B cell (primary cell): ENCODE measurements around the gene TEDC2. TPM values are rescaled to one million over a fixed set of nuclear protein-coding genes. Genes with fewer than 3 reads are reported as not detected.

Experiments
- ATAC-seq: fragments of 200-7000 bp; cut with Tn5 transposase; one replicate; pipeline ENCODE4 v1.10.0; 2021; ENCODE audit warnings: low read depth, mild to moderate bottlenecking, moderate number of reproducible peaks, moderate library complexity
- CTCF ChIA-PET: fragments of 350-600 bp; sonication (Branson Sonifier 250); formaldehyde crosslinking; loops from one replicate; lab custom pipeline; 2021; ENCODE audit warnings: antibody characterized with exemption, inconsistent platforms; lab: Charles Lee
- POLR2A ChIA-PET: fragments of 350-600 bp; sonication (Branson Sonifier 250); formaldehyde crosslinking; loops from one replicate; lab custom pipeline; 2021; ENCODE audit warnings: antibody characterized with exemption; lab: Charles Lee
- DNase-seq: peaks from one replicate; pipeline ENCODE4 v3.0.0; 2013
- H2AFZ ChIP-seq: 2 replicates; pipeline ENCODE4 v1.6.1; 2012; ENCODE audit warnings: mild to moderate bottlenecking, low read depth, low read length; ENCODE audit not compliant: insufficient read depth, poor library complexity, severe bottlenecking
- H3K27ac ChIP-seq, 2 donors: 1 replicate in 1 of 2; 2 replicates in 1 of 2; pipeline ENCODE4 v1.5.1; 2012 to 2013; ENCODE audit warnings: low read length in 2 of 2, mild to moderate bottlenecking in 2 of 2, moderate library complexity in 1 of 2
- H3K27me3 ChIP-seq, 4 experiments: fragments of 200-600 bp in 1 of 4; sonication (generic) in 1 of 4; replicated peaks in 1 of 4; 1 replicate in 2 of 4; 2 replicates in 2 of 4; pipeline versions ENCODE4 v1.6.1 to v1.7.0; 2013 to 2016; ENCODE audit warnings: low read length in 3 of 4, mild to moderate bottlenecking in 2 of 4, mixed read lengths in 1 of 4, moderate library complexity in 1 of 4; ENCODE audit not compliant: insufficient read depth in 4 of 4, control insufficient read depth in 3 of 4; ENCODE audit errors: control extremely low read depth in 1 of 4
- H3K36me3 ChIP-seq, 2 experiments: replicated peaks in 1 of 2; 1 replicate in 1 of 2; 2 replicates in 1 of 2; pipeline versions ENCODE4 v1.6.1 to v1.7.1; 2013; ENCODE audit warnings: low read length in 1 of 2; ENCODE audit not compliant: insufficient read depth in 2 of 2, control insufficient read depth in 1 of 2; ENCODE audit errors: control extremely low read depth in 1 of 2, extremely low read depth in 1 of 2
- H3K4me1 ChIP-seq, 2 donors: fragments of 200-600 bp in 1 of 2; sonication (generic) in 1 of 2; 1 replicate in 1 of 2; 2 replicates in 1 of 2; pipeline versions ENCODE4 v1.5.1 to v1.6.1; 2013 to 2017; ENCODE audit warnings: low read length in 2 of 2; ENCODE audit not compliant: control insufficient read depth in 2 of 2, insufficient read depth in 2 of 2
- H3K4me2 ChIP-seq: replicated peaks from 2 replicates; pipeline ENCODE3; 2012; ENCODE audit warnings: mild to moderate bottlenecking, low read depth, low read length; ENCODE audit not compliant: poor library complexity, severe bottlenecking
- H3K4me3 ChIP-seq, 5 experiments: fragments of 200-600 bp in 1 of 5; sonication (generic) in 1 of 5; 1 replicate in 3 of 5; 2 replicates in 2 of 5; pipeline versions ENCODE4 v1.5.1 to v1.7.0; 2011 to 2016; ENCODE audit warnings: low read length in 4 of 5, mild to moderate bottlenecking in 4 of 5, low read depth in 2 of 5, control low read depth in 1 of 5, moderate library complexity in 1 of 5; ENCODE audit not compliant: insufficient read depth in 1 of 5; ENCODE audit errors: control extremely low read depth in 1 of 5, extremely low read depth in 1 of 5
- H3K79me2 ChIP-seq: fragments of 200-600 bp; sonication (generic); one replicate; pipeline ENCODE4 v1.6.0; 2016; ENCODE audit warnings: low read length; ENCODE audit not compliant: control insufficient read depth, insufficient read depth
- H3K9ac ChIP-seq: fragments of 200-600 bp; sonication (generic); 2 replicates; pipeline ENCODE4 v1.6.1; 2017; ENCODE audit warnings: mild to moderate bottlenecking, low read length, moderate library complexity
- H3K9me3 ChIP-seq, 3 donors: one replicate each; pipeline versions ENCODE4 v1.6.1 to v1.7.1; 2013; ENCODE audit warnings: low read length in 2 of 3; ENCODE audit not compliant: control insufficient read depth in 2 of 3, insufficient read depth in 1 of 3; ENCODE audit errors: control extremely low read depth in 1 of 3
- H4K20me1 ChIP-seq: 2 replicates; pipeline ENCODE4 v1.6.0; 2012; ENCODE audit warnings: mild to moderate bottlenecking, low read length; ENCODE audit not compliant: insufficient read depth, control insufficient read depth, poor library complexity, severe bottlenecking
- H3K27ac Mint-ChIP-seq: one replicate; pipeline ENCODE4 v1.8.0; 2021; ENCODE audit warnings: mixed read lengths
- H3K27me3 Mint-ChIP-seq: one replicate; pipeline ENCODE4 v1.8.0; 2021; ENCODE audit warnings: mixed read lengths
- H3K4me1 Mint-ChIP-seq: one replicate; pipeline ENCODE4 v1.8.0; 2021; ENCODE audit warnings: mixed read lengths
- H3K4me3 Mint-ChIP-seq: one replicate; pipeline ENCODE4 v1.8.0; 2021; ENCODE audit warnings: mixed read lengths
- H3K9me3 Mint-ChIP-seq: one replicate; pipeline ENCODE4 v1.8.0; 2022; ENCODE audit warnings: mixed read lengths; ENCODE audit not compliant: insufficient read depth
- CTCF ChIP-seq: fragments of 200-600 bp; IDR thresholded peaks from one replicate; pipeline ENCODE4 v1.8.0; 2022; ENCODE audit warnings: antibody characterized with exemption, mild to moderate bottlenecking
- EZH2 ChIP-seq: IDR thresholded peaks from 2 replicates; pipeline ENCODE4 v1.6.1; 2012; ENCODE audit warnings: borderline replicate concordance, low read depth, mild to moderate bottlenecking, moderate library complexity, low read length; ENCODE audit not compliant: insufficient read depth, poor library complexity, severe bottlenecking
- WGBS: methylation state at CpG from one replicate; pipeline ENCODE4 v1.1.5; 2013; ENCODE audit warnings: missing lambda C conversion rate; ENCODE audit not compliant: insufficient coverage; 5-methylcytosine and 5-hydroxymethylcytosine counted together
- intact Hi-C: fragments of 100-400 bp; cut with micrococcal nuclease; formaldehyde crosslinking; loops from one replicate; pipeline ENCODE4 v1.10.0; 2022
- polyA plus RNA-seq: library from polyadenylated mRNA; depleted of rRNA; stranded (reverse); fragments of >200 nt; gene quantifications from 2 replicates; pipeline ENCODE4 v1.2.3, GENCODE V29; 2012
- total RNA-seq, 2 donors: library from RNA; stranded (reverse); fragments of 120-200 nt in 1 of 2; gene quantifications; 1 replicate in 1 of 2; 2 replicates in 1 of 2; pipeline versions ENCODE4 v1.2.3 to v1.2.4, GENCODE V29; 2013 to 2022

Gene TEDC2
- total and polyA plus RNA-seq, 2 donors (not counting 1 experiment from before 2014, with no cell fraction given): 1.1 to 2.9 TPM

DNA sequence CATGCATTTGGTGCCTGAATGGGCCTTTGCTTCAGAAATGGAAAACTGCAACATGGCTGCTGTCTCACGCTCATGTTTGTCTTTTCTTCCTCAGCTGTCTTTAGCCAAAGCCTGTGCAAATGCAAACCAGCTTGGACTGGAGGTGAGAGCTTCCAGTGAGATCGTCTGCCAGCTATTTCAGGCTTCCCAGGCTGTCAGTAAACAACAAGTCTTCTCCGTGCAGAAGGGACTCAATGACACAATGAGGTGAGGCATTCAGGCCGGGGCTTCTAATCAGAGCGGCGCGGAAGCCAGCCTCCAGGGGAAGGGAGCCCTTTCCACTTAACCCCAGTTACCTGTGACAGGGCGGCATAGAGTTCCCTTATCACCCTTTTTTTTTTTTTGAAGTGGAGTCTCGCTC lies 16.4 kb upstream of the TEDC2 start:
- POLR2A ChIA-PET: interaction anchor here (0.7 kb wide), 2 partner anchors 103 to 1861 kb away, joined by 4 to 7 read pairs; partner anchors contain the start of gene ABCA3
- H3K27ac Mint-ChIP-seq: no peak overlapping the region
- TF ChIP-seq CTCF (no peak), EZH2 (no peak)

DNA sequence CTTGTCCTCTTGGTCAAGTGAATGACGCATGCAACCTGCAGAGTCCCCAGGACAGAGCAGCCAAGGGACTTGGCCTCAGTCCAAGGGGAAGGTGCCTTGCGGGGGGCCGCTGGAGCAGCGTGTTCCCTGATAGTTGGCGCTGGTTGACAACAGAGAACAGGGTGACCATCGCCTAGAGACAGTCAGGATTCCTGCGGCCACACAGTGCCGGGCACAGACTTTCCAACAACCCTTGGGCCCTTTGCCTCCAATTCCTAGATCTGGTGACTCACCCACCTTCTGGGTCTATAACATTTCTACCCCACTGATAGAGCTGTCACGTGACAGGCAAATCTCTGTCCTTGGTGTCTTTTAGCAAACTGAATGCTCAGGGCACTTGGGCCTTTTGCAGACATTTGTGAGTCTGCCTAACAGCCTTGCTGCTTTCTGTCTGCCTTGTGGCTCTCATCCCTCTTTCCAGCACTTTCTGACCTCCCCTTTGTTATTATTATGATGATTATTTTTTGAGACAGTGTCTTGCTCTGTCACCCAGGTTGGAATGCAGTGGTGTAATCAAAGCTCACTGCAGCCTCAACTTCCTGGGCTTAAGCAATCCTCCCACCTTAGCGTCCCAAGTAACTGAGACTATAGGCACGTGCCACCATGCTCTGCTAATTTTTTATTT lies 11.9 kb upstream of the TEDC2 start:
- Mint-ChIP-seq H3K4me3 (no peak overlapping the region), H3K27me3 (no peaks in the 10 kb centered on the region), H3K4me1 (no peaks in the 10 kb centered on the region), H3K27ac (no peak overlapping the region), H3K9me3 (no peaks in the 10 kb centered on the region)
- no peaks in the 10 kb centered on the region for H4K20me1 ChIP-seq
- H3K9ac ChIP-seq: no peak overlapping the region
- no peak for TF ChIP-seq EZH2
- TF ChIP-seq CTCF: no peak
- ChIA-PET POLR2A (no interaction called here), CTCF (no interaction called here)
- H2AFZ ChIP-seq: no peak overlapping the region
- H3K9me3 ChIP-seq: peaks cover 0 to 2% (median 0%) of the 10 kb centered on the region in 3 donors
- H3K4me1 ChIP-seq: no peaks in the 10 kb centered on the region
- DNase-seq (no peak), ATAC-seq (no peak)
- H3K4me3 ChIP-seq: no peak overlapping the region
- H3K79me2 ChIP-seq: peaks cover 7% of the 10 kb centered on the region
- no peak overlapping the region for H3K4me2 ChIP-seq
- no peaks in the 10 kb centered on the region for H3K27me3 ChIP-seq
- intact Hi-C loops: no loop called here
- 97% methylated on average over 9 of the region's 11 CpGs for WGBS
- peaks cover 0 to 28% of the 10 kb centered on the region in 2 experiments for H3K36me3 ChIP-seq
- no peak overlapping the region for H3K27ac ChIP-seq

More for the DNA sequence above, 16.4 kb upstream of the TEDC2 start:
- Mint-ChIP-seq H3K4me1 (peaks cover 16% of the 10 kb centered on the region), H3K27me3 (no peaks in the 10 kb centered on the region), H3K9me3 (no peaks in the 10 kb centered on the region), H3K4me3 (no peak overlapping the region)
- Histone ChIP-seq H3K4me3 (no peak overlapping the region), H3K36me3 (peaks cover 0 to 16% of the 10 kb centered on the region in 2 experiments), H3K27ac (no peak overlapping the region), H3K4me1 (peaks cover 12 to 13% of the 10 kb centered on the region in 2 donors), H3K9ac (no peak overlapping the region), H3K79me2 (peaks cover 7% of the 10 kb centered on the region), H2AFZ (no peak overlapping the region), H3K9me3 (peaks cover 0 to 9% (median 0%) of the 10 kb centered on the region in 3 donors), H3K4me2 (no peak overlapping the region), H3K27me3 (no peaks in the 10 kb centered on the region), H4K20me1 (no peaks in the 10 kb centered on the region)
- intact Hi-C loops: no loop called here
- ATAC-seq: no peak
- WGBS: 90% methylated on average over 4 of the region's 9 CpGs
- DNase-seq: no peak
- CTCF ChIA-PET: interaction anchor here (1.2 kb wide), 1 partner anchor 16 kb away, joined by 4 read pairs; no protein-coding TSS in a partner anchor
